GM19193 (cell line): ENCODE results near the gene COQ2.

ENCODE experiments used
- POLR2A ChIP-seq: IDR thresholded peaks from 4 replicates; pipeline ENCODE4 v1.6.1; 2011; ENCODE audit not compliant: insufficient read depth, insufficient read length; ENCODE audit errors: extremely low read depth

COQ2 gene

GRCh38 chr4:83297548-83298260 is 13.1 kb upstream of the COQ2 start:
- no peak for TF ChIP-seq POLR2A

GRCh38 chr4:83293305-83294046 is 8.9 kb upstream of the COQ2 start:
- no peak for TF ChIP-seq POLR2A

- no peak for TF ChIP-seq POLR2A
Observed at GRCh38 chr4:83285055-83285407, 433 bp upstream of the COQ2 start.

- no peak for TF ChIP-seq POLR2A
Observed at GRCh38 chr4:83283181-83283580, 1.4 kb downstream of the COQ2 start.

- TF ChIP-seq POLR2A: no peak
Observed at GRCh38 chr4:83282049-83282535, 2.5 kb downstream of the COQ2 start.

- TF ChIP-seq POLR2A: no peak
Observed at GRCh38 chr4:83281307-83281706, 3.3 kb downstream of the COQ2 start.

GRCh38 chr4:83276299-83277040 is 8.1 kb downstream of the COQ2 start:
- no peak for TF ChIP-seq POLR2A

- no peak for TF ChIP-seq POLR2A
Observed at GRCh38 chr4:83272900-83273299, 11.7 kb downstream of the COQ2 start.

GRCh38 chr4:83269256-83269655 is 15.3 kb downstream of the COQ2 start:
- TF ChIP-seq POLR2A: no peak

GRCh38 chr4:83268491-83268890 is 16.1 kb downstream of the COQ2 start:
- no peak for TF ChIP-seq POLR2A

GRCh38 chr4:83267830-83268475 is 16.6 kb downstream of the COQ2 start:
- no peak for TF ChIP-seq POLR2A

GRCh38 chr4:83267121-83267829 is 17.3 kb downstream of the COQ2 start:
- TF ChIP-seq POLR2A: no peak

- no peak for TF ChIP-seq POLR2A
Observed at GRCh38 chr4:83266689-83267088, 17.9 kb downstream of the COQ2 start.

GRCh38 chr4:83263106-83263505 is 21.5 kb downstream of the COQ2 start:
- TF ChIP-seq POLR2A: no peak

GRCh38 chr4:83262682-83263081 is 21.9 kb downstream of the COQ2 start:
- TF ChIP-seq POLR2A: no peak

- TF ChIP-seq POLR2A: no peak
Observed at GRCh38 chr4:83261307-83261706, 23.3 kb downstream of the COQ2 start.
